Caco-2 (cell line): Measurements from ENCODE around the gene CARD14. TPM values are rescaled to one million over a fixed set of nuclear protein-coding genes. Genes with fewer than 3 reads are reported as not detected.
"Not testable (repeated sequence)": the region's sequence is repeated elsewhere in the genome, so short reads cannot be mapped to it uniquely, and the experiment has no call there.

Source experiments
- BruUV-seq: library from RNA; stranded (reverse); fragments of 400-500 nt; replicated peaks from 2 replicates; lab custom pipeline; 2021; lab: Mats Ljungman, UMichigan
- CTCF ChIA-PET: fragments of 300-600 bp; sonication (Branson Sonifier 250); formaldehyde crosslinking; loops from one replicate; lab custom pipeline; 2022; ENCODE audit warnings: antibody characterized with exemption; lab: Charles Lee
- POLR2A ChIA-PET: fragments of 300-600 bp; sonication (Branson Sonifier 250); formaldehyde crosslinking; loops from one replicate; lab custom pipeline; 2022; ENCODE audit warnings: antibody characterized with exemption; lab: Charles Lee
- DNase-seq, 2 experiments: peaks; one replicate each; pipeline versions ENCODE4 v3.0.0 to v3.0.0-alpha.2; 2020 to 2022
- H3K27me3 ChIP-seq: replicated peaks from 2 replicates; pipeline ENCODE4 v1.6.0; 2011; ENCODE audit warnings: low read length; ENCODE audit not compliant: control insufficient read depth, insufficient read depth
- H3K36me3 ChIP-seq: 2 replicates; pipeline ENCODE4 v1.5.1; 2011; ENCODE audit warnings: low read length; ENCODE audit not compliant: control insufficient read depth, insufficient read depth
- H3K4me1 ChIP-seq: fragments of 250-450 bp; sonication (Bioruptor Pico); 2 replicates; pipeline ENCODE4 v1.5.1; 2020; ENCODE audit warnings: mild to moderate bottlenecking
- H3K4me3 ChIP-seq: 2 replicates; pipeline ENCODE4 v1.5.1; 2011; ENCODE audit warnings: low read depth, mild to moderate bottlenecking, control low read depth, low read length
- H3K9me3 ChIP-seq: fragments of 250-450 bp; sonication (Bioruptor Pico); 2 replicates; pipeline ENCODE4 v1.5.1; 2020; ENCODE audit warnings: mild to moderate bottlenecking, moderate library complexity
- H3K27ac Mint-ChIP-seq: one replicate; pipeline ENCODE4 v1.8.0; 2022; ENCODE audit warnings: mixed read lengths; ENCODE audit not compliant: unreplicated experiment
- H3K27me3 Mint-ChIP-seq: one replicate; pipeline ENCODE4 v1.8.0; 2022; ENCODE audit warnings: mixed read lengths; ENCODE audit not compliant: insufficient read depth, unreplicated experiment
- H3K36me3 Mint-ChIP-seq: one replicate; pipeline ENCODE4 v1.8.0; 2022; ENCODE audit warnings: mild to moderate bottlenecking, mixed read lengths; ENCODE audit not compliant: insufficient read depth, unreplicated experiment
- H3K4me1 Mint-ChIP-seq: one replicate; pipeline ENCODE4 v1.8.0; 2022; ENCODE audit warnings: low read depth, mixed read lengths; ENCODE audit not compliant: unreplicated experiment
- H3K4me3 Mint-ChIP-seq: one replicate; pipeline ENCODE4 v1.8.0; 2022; ENCODE audit warnings: mild to moderate bottlenecking, moderate library complexity, mixed read lengths; ENCODE audit not compliant: unreplicated experiment
- H3K9me3 Mint-ChIP-seq: one replicate; pipeline ENCODE4 v1.8.0; 2022; ENCODE audit warnings: mixed read lengths; ENCODE audit not compliant: unreplicated experiment
- CTCF ChIP-seq, 2 experiments: fragments of 200-600 bp in 1 of 2; IDR thresholded peaks; 1 replicate in 1 of 2; 2 replicates in 1 of 2; pipeline versions ENCODE4 v1.5.1 to v1.8.0; 2011 to 2022; ENCODE audit warnings: antibody characterized with exemption in 1 of 2, control low read depth in 1 of 2, inconsistent platforms in 1 of 2, low read depth in 1 of 2, low read length in 1 of 2, mild to moderate bottlenecking in 1 of 2, moderate library complexity in 1 of 2; ENCODE audit not compliant: insufficient read depth in 1 of 2, severe bottlenecking in 1 of 2, unreplicated experiment in 1 of 2
- intact Hi-C: fragments of 100-400 bp; cut with micrococcal nuclease; formaldehyde crosslinking; loops from one replicate; pipeline ENCODE4 v1.10.0; 2022; ENCODE audit not compliant: unreplicated experiment
- total RNA-seq: library from RNA; stranded (reverse); gene quantifications from 2 replicates; pipeline ENCODE4 v1.2.3, GENCODE V29; 2022

The CARD14 gene
- total RNA-seq, 1 experiment from 2014 or later, result 1.3 TPM

DNA sequence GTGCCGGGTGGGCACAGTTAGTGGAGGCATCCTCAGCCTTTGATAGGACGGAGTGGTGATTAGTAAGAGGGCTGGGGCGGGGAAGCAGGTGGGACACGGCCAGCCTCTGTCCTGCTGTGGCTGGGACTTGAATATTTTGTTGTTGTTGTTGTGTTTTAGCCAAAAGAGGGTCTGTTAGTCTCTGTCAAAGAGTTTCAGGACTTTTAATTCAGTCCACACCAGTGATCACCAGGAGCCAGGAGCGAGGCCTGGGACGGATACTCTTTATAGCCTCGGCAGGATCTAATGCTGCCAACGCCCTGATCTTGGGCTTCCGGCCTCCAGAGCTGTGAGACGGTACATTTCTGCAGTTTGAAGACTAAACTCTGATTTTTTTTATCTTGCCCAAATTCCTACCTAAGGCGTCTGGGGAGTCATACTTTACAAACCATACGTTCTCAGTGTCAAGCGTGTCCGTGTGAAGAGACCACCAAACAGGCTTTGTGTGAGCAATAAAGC lies 87.9 kb downstream of the CARD14 start:
- Mint-ChIP-seq H3K4me1 (peaks cover 39% of the 10 kb centered on the region), H3K36me3 (peaks cover 25% of the 10 kb centered on the region), H3K27me3 (no peaks in the 10 kb centered on the region), H3K27ac (peak overlapping the region; percentile 56), H3K4me3 (no peak overlapping the region), H3K9me3 (no peaks in the 10 kb centered on the region)
- H3K27me3 ChIP-seq, result no peaks in the 10 kb centered on the region
- intact Hi-C loops, result no loop called here
- H3K4me3 ChIP-seq, result no peak overlapping the region
- H3K4me1 ChIP-seq, result peaks cover 39% of the 10 kb centered on the region
- no peaks in the 10 kb centered on the region for H3K9me3 ChIP-seq
- BruUV-seq, result no TSS peak
- no peaks in the 10 kb centered on the region for H3K36me3 ChIP-seq
- CTCF ChIA-PET, result interaction anchor here (0.6 kb wide), 1 partner anchor 134 kb away, joined by 3 read pairs; no protein-coding TSS in a partner anchor
- TF ChIP-seq CTCF (IDR thresholded peaks at IDR 0.05; ENCODE audit: insufficient read depth in 1 of 2, low read depth in 1 of 2, low read length in 1 of 2, severe bottlenecking in 1 of 2, unreplicated experiment in 1 of 2), result no peak
- DNase-seq, result no peak
- POLR2A ChIA-PET, result no interaction called here

GRCh38 chr17:80258296-80258695 lies 88.5 kb downstream of the CARD14 start:
- H3K36me3 ChIP-seq, H3K9me3 ChIP-seq, H3K27me3 Mint-ChIP-seq, DNase-seq, intact Hi-C loops, BruUV-seq, H3K27me3 ChIP-seq, H3K9me3 Mint-ChIP-seq, H3K4me3 ChIP-seq, POLR2A ChIA-PET: not testable (repeated sequence)
- CTCF ChIA-PET, result interaction anchor here (0.6 kb wide), 1 partner anchor 133 kb away, joined by 3 read pairs; no protein-coding TSS in a partner anchor
- peaks cover 20% of the 10 kb centered on the region for H3K36me3 Mint-ChIP-seq
- H3K4me1 ChIP-seq, result peaks cover 44% of the 10 kb centered on the region
- H3K27ac Mint-ChIP-seq, result peak overlapping the region; percentile 56
- peak overlapping the region; percentile 96 for H3K4me3 Mint-ChIP-seq
- peaks cover 39% of the 10 kb centered on the region for H3K4me1 Mint-ChIP-seq

Other genes starting within 250 kb of the CARD14 start
- 48.1 and 55.4 TPM in 2 replicates for gene TBC1D16, start 134.2 kb upstream of the CARD14 start, total RNA-seq
- 3.7 and 3.9 TPM in 2 replicates for gene CCDC40, start 133.4 kb upstream of the CARD14 start, total RNA-seq
- gene GAA, start 68.4 kb upstream of the CARD14 start, total RNA-seq, result 42.4 and 44.6 TPM in 2 replicates
- gene EIF4A3, start 22.9 kb upstream of the CARD14 start, total RNA-seq, result 190 and 192 TPM in 2 replicates
- 39.5 and 42.8 TPM in 2 replicates for gene SGSH, start 50.3 kb downstream of the CARD14 start, total RNA-seq
- gene SLC26A11, start 50.4 kb downstream of the CARD14 start, total RNA-seq, result 37.1 and 46.0 TPM in 2 replicates
- 61.4 and 70.5 TPM in 2 replicates for gene RNF213, start 90.8 kb downstream of the CARD14 start, total RNA-seq
- gene ENDOV, start 245.1 kb downstream of the CARD14 start, total RNA-seq, result 20.5 and 21.5 TPM in 2 replicates